Activated B cell treated with CpG ODN at 0.5 μM for 24 hours (primary cell): ENCODE data around the gene HIVEP1. TPM values are rescaled to one million over a fixed set of nuclear protein-coding genes. Genes with fewer than 3 reads are reported as not detected.

Experiments
- ATAC-seq: fragments of 200-7000 bp; cut with Tn5 transposase; one replicate; pipeline ENCODE4 v1.10.0; 2021; ENCODE audit warnings: low read depth, mild to moderate bottlenecking, moderate library complexity
- CTCF ChIA-PET: fragments of 350-600 bp; sonication (Branson Sonifier 250); formaldehyde crosslinking; loops from one replicate; lab custom pipeline; 2021; ENCODE audit warnings: antibody characterized with exemption; lab: Charles Lee
- POLR2A ChIA-PET: fragments of 350-600 bp; sonication (Branson Sonifier 250); formaldehyde crosslinking; loops from one replicate; lab custom pipeline; 2021; ENCODE audit warnings: antibody characterized with exemption; lab: Charles Lee
- DNase-seq: peaks from one replicate; pipeline ENCODE4 v3.0.0; 2022
- H3K27ac Mint-ChIP-seq: one replicate; pipeline ENCODE4 v1.8.0; 2020; ENCODE audit warnings: mixed read lengths
- H3K27me3 Mint-ChIP-seq: one replicate; pipeline ENCODE4 v1.8.0; 2021; ENCODE audit warnings: mixed read lengths
- H3K36me3 Mint-ChIP-seq: one replicate; pipeline ENCODE4 v1.8.0; 2021; ENCODE audit warnings: low read depth, mixed read lengths
- H3K4me1 Mint-ChIP-seq: one replicate; pipeline ENCODE4 v1.8.0; 2021; ENCODE audit warnings: mixed read lengths
- H3K4me3 Mint-ChIP-seq: one replicate; pipeline ENCODE4 v1.8.0; 2020; ENCODE audit warnings: mild to moderate bottlenecking, mixed read lengths
- H3K9me3 Mint-ChIP-seq: one replicate; pipeline ENCODE4 v1.8.0; 2020; ENCODE audit warnings: mixed read lengths
- CTCF ChIP-seq: fragments of 200-600 bp; IDR thresholded peaks from one replicate; pipeline ENCODE4 v1.8.0; 2022; ENCODE audit warnings: antibody characterized with exemption, mild to moderate bottlenecking
- intact Hi-C: fragments of 100-400 bp; cut with micrococcal nuclease; formaldehyde crosslinking; loops from one replicate; pipeline ENCODE4 v1.15.1; 2024
- total RNA-seq: library from RNA; stranded (reverse); gene quantifications from 2 replicates; pipeline ENCODE4 v1.2.3, GENCODE V29; 2022

Gene HIVEP1
- total RNA-seq: 90.3 and 91.0 TPM in 2 replicates

- no peaks in the 10 kb centered on the region for H3K27me3 Mint-ChIP-seq
- peak within 1 kb of the TSS; percentile 98 for H3K27ac Mint-ChIP-seq
- DNase-seq: no peak
- intact Hi-C loops: loop anchor here (2.0 to 5.0 kb wide), 4 partner anchors 17 to 630 kb away; no protein-coding TSS in a partner anchor
- no peak for TF ChIP-seq CTCF
- H3K4me1 Mint-ChIP-seq: peaks cover 50% of the 10 kb centered on the region
- no peak for ATAC-seq
- ChIA-PET POLR2A (interaction anchor here (0.6 to 6.3 kb wide), 20 partner anchors 26 to 278 kb away, joined by 3 to 84 read pairs (median 6); no protein-coding TSS in a partner anchor), CTCF (interaction anchor here (0.8 to 2.7 kb wide), 3 partner anchors 37 to 222 kb away, joined by 3 to 9 read pairs (median 3); no protein-coding TSS in a partner anchor)
- peaks cover 47% of the 10 kb centered on the region for H3K36me3 Mint-ChIP-seq
- no peaks in the 10 kb centered on the region for H3K9me3 Mint-ChIP-seq
- peak within 1 kb of the TSS; percentile 99 for H3K4me3 Mint-ChIP-seq
These were observed at the start of gene HIVEP1 for GRCh38 chr6:12012038-12012557. Gene HIVEP1 (plus strand): TSS chr6:12012312. CDS start chr6:12015629, 3,317 bp downstream.

- POLR2A ChIA-PET: no interaction called here
- DNase-seq: no peak
- Mint-ChIP-seq H3K9me3 (no peaks in the 10 kb centered on the region), H3K36me3 (no peaks in the 10 kb centered on the region), H3K27ac (no peak overlapping the region), H3K27me3 (no peaks in the 10 kb centered on the region), H3K4me3 (no peak overlapping the region), H3K4me1 (peaks cover 14% of the 10 kb centered on the region)
- CTCF ChIA-PET: no interaction called here
- TF ChIP-seq CTCF: no peak
- ATAC-seq: no peak
- intact Hi-C loops: loop anchor here (10.0 kb wide), 1 partner anchor 271 kb away; no protein-coding TSS in a partner anchor
These were observed 48.2 kb upstream of the HIVEP1 start for GRCh38 chr6:11963756-11964500.

- Mint-ChIP-seq H3K27ac (no peak overlapping the region), H3K4me3 (no peak overlapping the region), H3K9me3 (no peaks in the 10 kb centered on the region), H3K36me3 (no peaks in the 10 kb centered on the region), H3K27me3 (no peaks in the 10 kb centered on the region), H3K4me1 (peaks cover 20% of the 10 kb centered on the region)
- intact Hi-C loops: loop anchor here (10.0 kb wide), 1 partner anchor 270 kb away; no protein-coding TSS in a partner anchor
- DNase-seq (no peak), ATAC-seq (no peak)
- no peak for TF ChIP-seq CTCF
- ChIA-PET POLR2A (no interaction called here), CTCF (no interaction called here)
These were observed 47.3 kb upstream of the HIVEP1 start for GRCh38 chr6:11964729-11965335.

- no peak overlapping the region for H3K4me3 Mint-ChIP-seq
- ChIA-PET CTCF (no interaction called here), POLR2A (no interaction called here)
- H3K36me3 Mint-ChIP-seq: no peaks in the 10 kb centered on the region
- no peak overlapping the region for H3K27ac Mint-ChIP-seq
- H3K9me3 Mint-ChIP-seq: no peaks in the 10 kb centered on the region
- intact Hi-C loops: loop anchor here (10.0 kb wide), 1 partner anchor 269 kb away; no protein-coding TSS in a partner anchor
- peaks cover 20% of the 10 kb centered on the region for H3K4me1 Mint-ChIP-seq
- no peaks in the 10 kb centered on the region for H3K27me3 Mint-ChIP-seq
- ATAC-seq (no peak), DNase-seq (no peak)
- TF ChIP-seq CTCF: no peak
These were observed 46.6 kb upstream of the HIVEP1 start for GRCh38 chr6:11965499-11965898.
